NCI-H82 (cell line): ENCODE measurements around the gene CLSTN2.
A peak's percentile ranks its signal among the peaks of the same experiment; 100 is the strongest.
"Not testable (repeated sequence)": the region's sequence is repeated elsewhere in the genome, so short reads cannot be mapped to it uniquely, and the experiment has no call there.

Experiments used
- DNase-seq: peaks from one replicate; lab custom pipeline; 2025; lab: John Stamatoyannopoulos, UW

Gene CLSTN2

DNA sequence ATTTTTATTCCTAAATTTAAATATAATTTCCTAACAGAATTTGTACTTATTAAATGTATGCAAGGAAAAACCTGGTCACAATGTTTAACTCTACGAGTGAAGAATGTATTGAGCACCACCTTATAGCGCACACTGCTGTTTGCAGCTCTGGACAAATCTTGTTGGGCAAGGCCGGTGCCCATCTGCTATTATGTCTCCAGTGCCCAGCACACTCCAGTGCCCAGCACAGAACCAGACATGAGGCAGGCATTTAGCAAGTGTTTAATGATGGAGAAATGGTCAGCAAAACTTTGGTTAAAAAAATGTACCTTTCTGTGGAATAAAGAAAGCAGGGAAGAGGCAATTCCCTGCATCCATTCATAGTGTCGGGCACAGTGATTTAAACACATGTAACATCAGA is 488.2 kb downstream of the CLSTN2 start:
- no peak for DNase-seq

DNA sequence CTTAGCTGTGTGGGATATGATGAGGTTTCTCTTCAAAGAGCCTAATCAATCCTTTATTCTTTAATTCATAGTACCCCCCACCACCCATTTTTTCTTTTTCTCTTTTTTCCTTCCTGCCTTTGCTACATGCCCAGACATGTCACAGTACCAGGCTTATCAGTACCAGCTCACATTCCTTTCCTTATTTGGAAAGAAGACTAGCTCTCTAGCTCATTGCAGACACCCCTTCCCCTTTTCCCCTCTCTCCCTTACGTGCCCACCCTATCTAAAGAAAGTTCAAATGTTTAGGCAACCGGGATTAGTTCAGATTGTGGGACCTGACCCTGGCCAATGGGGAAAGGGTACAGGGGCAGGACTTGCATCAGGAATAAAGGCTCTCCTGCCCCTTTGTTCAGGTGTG is 488.6 kb downstream of the CLSTN2 start:
- not testable (repeated sequence) for DNase-seq

- DNase-seq, result no peak
Observed at GRCh38 chr3:140424211-140424610, 489.2 kb downstream of the CLSTN2 start.

GRCh38 chr3:140424726-140425125 is 489.7 kb downstream of the CLSTN2 start:
- DNase-seq, result no peak

DNA sequence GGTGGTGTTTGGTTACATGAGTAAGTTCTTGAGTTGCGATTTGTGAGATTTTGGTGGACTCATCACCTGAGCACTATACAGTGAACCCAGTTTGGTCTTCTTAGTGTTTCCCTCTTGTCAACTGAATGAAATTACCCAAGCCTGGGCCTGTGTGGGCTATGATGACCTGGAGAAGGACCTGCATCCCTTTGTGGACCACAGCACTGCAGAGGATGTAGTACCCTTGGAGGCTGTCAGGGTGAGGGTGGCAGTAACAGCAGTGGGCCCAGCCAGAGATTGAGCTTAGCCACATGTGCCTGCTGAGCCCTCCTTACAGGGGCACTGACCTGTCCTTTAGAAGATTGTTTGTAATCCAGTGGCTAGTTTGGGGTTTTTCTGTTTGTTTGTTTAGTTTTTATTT is 492.8 kb downstream of the CLSTN2 start:
- DNase-seq, result no peak

- no peak for DNase-seq
Observed at GRCh38 chr3:140428380-140428779, 493.4 kb downstream of the CLSTN2 start.

DNA sequence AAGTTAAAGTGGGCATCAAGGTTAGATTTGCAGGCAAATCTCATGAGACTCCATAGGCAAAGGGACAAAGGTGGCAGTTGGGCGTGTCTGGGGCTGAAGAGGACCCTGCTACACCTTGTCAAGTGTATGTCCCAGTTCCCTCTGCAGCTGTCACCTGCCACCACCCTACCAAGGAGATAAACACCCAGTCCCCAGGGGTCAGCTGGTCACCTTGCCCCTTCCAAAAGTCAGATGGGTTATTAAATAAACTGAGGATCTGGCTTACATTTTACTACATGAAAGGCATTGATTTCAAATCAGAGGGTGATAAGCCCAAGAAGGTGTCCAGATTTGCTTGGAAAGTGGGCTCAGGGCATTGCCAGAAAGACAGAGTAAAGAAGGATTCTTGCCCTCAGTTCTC is 494.8 kb downstream of the CLSTN2 start:
- no peak for DNase-seq

DNA sequence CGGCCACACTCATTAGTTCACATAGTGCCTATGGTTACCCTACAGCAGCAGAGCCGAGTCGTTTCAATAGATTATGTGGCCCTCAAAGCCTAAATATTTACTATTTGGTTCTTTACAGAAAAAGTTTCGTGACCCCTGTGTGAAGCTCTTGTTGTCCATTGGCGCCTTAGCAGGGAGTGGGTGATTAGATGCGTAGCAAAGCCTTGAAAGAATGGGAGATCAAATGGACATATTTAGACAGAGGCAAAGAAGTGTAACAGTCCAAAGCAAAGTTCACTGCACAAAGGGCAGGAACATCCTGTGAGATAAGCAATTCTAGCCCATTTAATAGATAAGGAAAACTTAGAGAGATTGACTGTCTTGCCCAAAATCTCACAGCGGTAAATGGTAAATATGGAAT is 495.5 kb downstream of the CLSTN2 start:
- DNase-seq, result no peak

DNA sequence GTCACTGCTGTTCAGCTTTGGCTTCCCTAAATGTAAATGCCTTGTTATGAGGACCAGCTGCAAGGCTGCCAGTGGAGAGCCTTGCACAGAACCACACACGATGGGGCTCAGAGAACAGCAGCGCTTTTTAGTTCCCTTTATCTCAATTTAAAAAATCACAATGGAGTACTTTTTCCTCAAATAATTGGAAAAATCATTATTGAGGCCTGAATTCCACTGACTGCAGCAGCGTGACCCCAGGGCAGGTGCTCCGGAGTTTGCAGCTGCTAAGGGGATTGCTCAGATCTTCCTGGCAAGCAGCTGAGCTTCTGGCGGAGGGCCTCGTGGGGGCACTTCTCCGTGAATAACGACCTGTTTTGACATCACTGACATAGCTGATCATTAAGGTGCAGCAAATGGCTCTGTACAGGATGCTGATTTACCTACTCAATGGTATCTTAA is 497.3 kb downstream of the CLSTN2 start:
- peak; percentile 85 for DNase-seq

GRCh38 chr3:140433431-140433830 is 498.4 kb downstream of the CLSTN2 start:
- DNase-seq, result no peak

DNA sequence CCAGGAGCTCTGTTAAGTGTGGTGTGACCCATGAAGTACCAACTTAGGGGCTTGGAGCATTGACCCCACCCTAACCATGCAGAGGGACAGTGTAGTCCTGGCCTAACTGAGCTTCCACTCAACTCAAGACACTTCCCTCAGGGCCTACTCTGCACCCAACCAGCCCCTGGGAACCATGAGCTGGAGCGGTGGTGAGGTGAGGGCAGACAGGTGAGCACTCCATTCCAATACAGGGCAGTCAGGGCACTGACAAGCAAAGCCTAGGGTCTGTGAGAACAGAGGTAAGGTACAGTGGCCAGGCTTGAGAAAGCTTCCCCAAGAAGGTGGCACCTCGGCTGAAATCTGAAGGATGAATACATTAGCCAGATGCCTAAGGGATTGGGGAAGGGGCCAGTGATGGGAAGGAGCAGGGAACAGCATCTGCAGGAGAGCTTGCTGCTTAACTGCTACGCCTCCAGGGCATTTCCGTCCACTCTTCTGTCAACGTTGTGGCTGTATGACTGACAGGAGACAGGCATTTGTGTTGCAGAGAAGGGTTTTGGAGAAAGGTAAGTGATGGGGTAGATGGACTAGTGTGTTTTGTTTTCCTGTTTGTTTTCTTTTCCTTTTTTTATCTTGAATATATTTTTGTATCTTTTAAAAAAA is 499.4 kb downstream of the CLSTN2 start:
- DNase-seq, result no peak

DNA sequence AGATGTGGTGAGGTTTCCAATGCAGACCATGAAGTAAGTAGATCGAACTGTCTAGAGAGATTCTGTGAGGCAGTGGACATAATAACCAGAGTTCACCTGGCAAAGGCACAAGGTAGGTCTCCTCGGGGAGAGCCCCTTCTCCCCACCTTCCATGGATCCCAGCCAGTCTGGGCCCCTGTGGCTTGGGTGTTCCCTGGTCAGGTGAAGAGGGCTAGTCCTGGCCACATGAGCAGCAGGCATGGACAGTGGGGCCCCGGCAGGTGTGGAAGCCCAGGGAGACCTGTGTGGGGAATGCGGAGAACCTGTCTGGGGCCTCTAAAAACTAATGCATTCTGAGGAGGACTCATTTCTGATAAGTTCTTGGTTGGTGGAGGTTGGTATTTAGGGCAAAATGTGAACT is 501.4 kb downstream of the CLSTN2 start:
- DNase-seq, result no peak

DNA sequence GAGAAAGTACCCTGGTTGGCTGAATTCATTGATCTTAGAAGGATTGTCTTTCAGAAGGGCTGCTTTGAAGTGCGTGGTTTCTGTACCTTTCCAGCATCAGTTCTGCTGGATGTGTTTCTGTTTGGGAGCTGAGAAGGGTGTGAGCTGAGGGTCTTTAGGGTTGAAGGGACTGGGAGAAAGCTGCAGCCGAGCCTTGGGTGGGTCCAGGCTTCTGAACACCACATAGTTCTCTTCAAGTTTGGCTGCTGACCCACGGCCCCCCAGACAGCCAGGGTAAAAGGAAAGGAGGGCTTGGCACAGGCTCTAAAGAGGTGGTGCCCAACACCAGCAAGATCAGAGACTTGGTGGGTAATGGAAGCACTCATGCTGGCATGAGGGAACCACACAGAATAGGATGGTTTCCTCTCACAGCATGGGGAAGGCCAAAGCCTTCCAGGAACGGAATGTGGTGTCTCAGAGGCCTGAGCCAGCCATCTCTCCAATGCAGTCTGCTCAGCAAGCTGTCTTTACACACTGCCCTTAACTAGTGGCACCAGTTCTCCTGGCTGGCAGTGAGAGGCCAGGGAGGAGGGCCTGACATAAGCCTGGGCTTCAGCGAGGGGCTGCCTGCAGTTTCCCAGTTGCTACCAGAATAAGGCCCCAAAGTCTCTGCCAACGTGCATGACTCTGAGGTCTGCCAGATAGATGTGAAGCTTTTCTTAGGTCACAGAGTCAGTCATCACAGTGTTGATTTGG is 503.9 kb downstream of the CLSTN2 start:
- DNase-seq, result no peak

DNA sequence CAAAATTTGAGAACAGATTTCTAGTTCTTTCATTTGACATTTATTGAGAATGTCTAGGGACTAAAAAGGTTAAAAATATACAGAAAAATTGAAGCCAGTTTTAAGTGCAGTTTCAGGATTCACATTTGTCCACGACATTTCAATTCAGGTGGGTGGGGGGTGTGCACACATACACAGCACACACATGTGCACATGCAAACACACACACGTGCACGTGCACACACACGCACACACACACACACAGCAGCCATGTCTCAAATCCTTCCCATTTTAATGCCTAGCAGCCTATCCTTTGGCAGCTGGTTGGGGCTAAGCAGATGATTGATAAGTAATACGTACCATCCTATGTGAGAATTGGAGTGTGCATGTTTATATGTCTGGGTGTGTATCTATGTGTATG is 504.5 kb downstream of the CLSTN2 start:
- DNase-seq, result peak; percentile 23

DNA sequence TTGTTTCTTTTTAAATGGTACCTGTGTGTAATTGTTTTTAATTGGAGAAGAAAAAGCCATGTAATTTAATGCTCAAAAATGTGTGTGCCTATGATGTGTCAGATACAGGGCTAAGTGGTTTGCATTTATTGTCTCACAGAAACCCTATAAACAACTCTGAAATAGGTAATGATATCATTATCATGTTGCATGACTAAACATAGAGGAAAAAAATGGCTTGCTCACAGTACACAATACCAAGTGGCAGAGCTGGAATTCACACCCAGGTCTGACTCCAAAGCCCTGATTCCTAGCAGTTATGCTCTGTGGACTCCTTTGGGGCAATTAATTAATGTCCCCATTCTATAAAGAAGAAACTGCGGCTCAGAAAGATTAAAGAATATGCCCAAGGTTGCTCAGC is 505.5 kb downstream of the CLSTN2 start:
- no peak for DNase-seq

DNA sequence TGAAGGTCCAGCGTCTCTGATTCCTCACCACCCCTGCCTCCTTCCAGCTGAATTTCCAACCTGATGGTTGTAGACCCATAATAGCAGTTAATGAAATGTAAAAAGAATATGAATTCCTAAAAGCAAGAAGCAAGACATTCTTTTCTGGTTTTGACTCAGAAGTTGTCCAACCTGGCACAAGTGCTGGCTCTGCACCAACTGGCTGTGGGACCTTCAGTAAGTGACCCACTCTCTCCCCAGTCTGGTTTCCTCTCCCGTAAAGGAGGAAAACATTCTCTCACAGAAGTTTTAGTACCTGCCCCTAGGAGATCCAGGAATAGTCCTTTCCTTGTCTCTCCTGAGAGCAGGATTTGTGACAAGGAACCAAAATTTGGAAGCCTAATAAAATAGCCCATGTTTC is 506.0 kb downstream of the CLSTN2 start:
- DNase-seq, result no peak

DNA sequence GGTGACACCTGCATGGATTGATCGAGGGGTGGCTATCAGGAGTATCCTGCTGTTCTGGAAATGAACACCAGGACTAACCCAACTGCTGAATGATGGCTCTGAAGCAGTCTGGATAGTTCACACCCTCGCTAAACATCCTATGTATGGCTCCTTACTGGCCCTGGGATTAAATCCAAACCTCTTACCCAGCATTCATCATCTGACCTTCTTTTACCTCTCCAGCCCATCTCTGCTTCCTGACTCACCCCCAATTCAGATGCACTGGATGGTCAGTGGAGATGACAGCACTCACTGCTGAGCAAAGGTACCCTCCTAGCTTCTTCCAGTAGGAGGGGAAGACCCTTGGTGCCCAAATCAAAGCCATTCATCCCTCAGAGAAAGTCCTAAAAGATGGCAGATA is 507.6 kb downstream of the CLSTN2 start:
- DNase-seq, result no peak

GRCh38 chr3:140443073-140443472 is 508.1 kb downstream of the CLSTN2 start:
- no peak for DNase-seq

GRCh38 chr3:140443806-140444205 is 508.8 kb downstream of the CLSTN2 start:
- no peak for DNase-seq

GRCh38 chr3:140446734-140447133 is 511.7 kb downstream of the CLSTN2 start:
- no peak for DNase-seq

- DNase-seq, result no peak
Observed at GRCh38 chr3:140447136-140447535, 512.2 kb downstream of the CLSTN2 start.

DNA sequence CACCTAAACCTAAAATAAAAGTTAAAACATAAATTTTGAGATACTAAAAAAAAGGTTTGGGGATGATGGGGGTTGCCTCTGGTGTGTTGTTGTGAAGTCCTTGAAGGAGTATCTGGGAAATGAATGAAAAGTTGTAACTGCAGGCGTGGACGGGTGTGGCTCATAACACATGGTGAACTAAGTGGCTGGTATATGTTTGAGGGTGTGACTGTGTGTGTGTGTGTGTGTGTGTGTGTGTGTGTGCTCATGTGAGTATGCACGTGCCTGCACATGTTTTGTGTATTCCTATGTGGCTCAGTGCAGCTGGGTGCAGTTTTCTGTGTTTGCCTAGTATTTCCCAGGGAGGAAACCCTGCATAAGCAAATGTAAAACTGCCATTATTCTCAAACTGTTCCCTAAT is 513.0 kb downstream of the CLSTN2 start:
- no peak for DNase-seq

DNA sequence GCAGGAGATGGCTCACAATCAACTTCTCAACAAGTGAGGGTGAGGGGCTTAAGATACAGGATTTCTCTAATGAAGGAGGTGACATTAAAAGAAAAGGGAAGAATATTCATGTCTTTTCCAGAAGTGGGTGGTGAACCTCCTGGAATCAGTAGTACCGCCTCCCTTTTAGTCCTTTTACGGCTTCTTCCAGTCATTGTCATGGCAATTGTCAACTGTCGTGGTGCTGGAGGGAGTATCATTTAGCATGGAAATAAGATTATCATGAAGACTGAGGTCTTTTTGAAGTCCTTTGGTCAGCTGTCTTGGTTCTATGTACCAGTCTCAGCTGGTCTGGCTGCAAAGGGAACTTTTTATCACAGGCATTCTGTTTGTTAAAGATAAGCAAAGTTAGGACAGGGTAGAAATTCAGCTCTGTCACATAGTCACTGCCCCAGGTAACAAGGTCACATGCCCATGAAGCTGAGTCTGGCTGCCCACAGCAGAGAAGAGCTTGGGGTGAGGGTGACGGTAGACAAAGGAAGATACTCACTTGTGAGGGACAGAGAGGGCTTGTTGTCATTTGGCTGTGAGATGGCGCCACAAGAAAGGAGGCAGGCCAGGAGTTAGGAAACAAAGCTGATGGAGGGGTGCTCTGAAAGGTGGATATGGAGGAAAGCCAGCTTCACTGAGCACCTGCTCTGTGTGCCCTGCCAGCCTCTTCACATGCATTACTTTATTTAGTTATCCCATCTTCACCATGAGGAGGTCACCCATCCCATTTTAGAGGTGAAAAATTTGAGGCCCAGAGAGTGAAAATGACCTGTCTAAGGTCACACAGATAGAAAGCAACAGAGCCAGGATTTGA is 514.6 kb downstream of the CLSTN2 start:
- DNase-seq, result no peak
